ENCODE data around the gene HELZ. TPM values are rescaled to one million over a fixed set of nuclear protein-coding genes. Genes with fewer than 3 reads are reported as not detected.
A peak's percentile ranks its signal among the peaks of the same experiment; 100 is the strongest.

Gene HELZ
- total RNA-seq, 1 donor from 2014 or later: 63.5 TPM

- no peaks in the 10 kb centered on the region for H3K27me3 Mint-ChIP-seq (ENCODE audit: unreplicated experiment)
- peaks cover 24% of the 10 kb centered on the region for H3K4me1 Mint-ChIP-seq (ENCODE audit: unreplicated experiment)
- no peak overlapping the region for H3K27ac Mint-ChIP-seq (ENCODE audit: unreplicated experiment)
- H3K36me3 Mint-ChIP-seq (ENCODE audit: unreplicated experiment): peaks cover 73% of the 10 kb centered on the region
- DNase-seq (ENCODE audit: extremely low spot score, unreplicated experiment): no peak
- peaks cover 16% of the 10 kb centered on the region for H3K9me3 Mint-ChIP-seq (ENCODE audit: unreplicated experiment)
- no peak overlapping the region for H3K4me3 Mint-ChIP-seq (ENCODE audit: unreplicated experiment)
- TF ChIP-seq CTCF (IDR thresholded peaks at IDR 0.05): no peak
Measured at GRCh38 chr17:67111327-67111726, 133.7 kb downstream of the HELZ start.

- peaks cover 70% of the 10 kb centered on the region for H3K36me3 Mint-ChIP-seq (ENCODE audit: unreplicated experiment)
- peaks cover 20% of the 10 kb centered on the region for H3K4me1 Mint-ChIP-seq (ENCODE audit: unreplicated experiment)
- no peak for DNase-seq (ENCODE audit: extremely low spot score, unreplicated experiment)
- H3K27ac Mint-ChIP-seq (ENCODE audit: unreplicated experiment): no peak overlapping the region
- H3K27me3 Mint-ChIP-seq (ENCODE audit: unreplicated experiment): no peaks in the 10 kb centered on the region
- no peak overlapping the region for H3K4me3 Mint-ChIP-seq (ENCODE audit: unreplicated experiment)
- H3K9me3 Mint-ChIP-seq (ENCODE audit: unreplicated experiment): peaks cover 9% of the 10 kb centered on the region
- TF ChIP-seq CTCF (IDR thresholded peaks at IDR 0.05): no peak
Measured at GRCh38 chr17:67110619-67111018, 134.4 kb downstream of the HELZ start.

- no peak overlapping the region for H3K27ac Mint-ChIP-seq (ENCODE audit: unreplicated experiment)
- H3K4me3 Mint-ChIP-seq (ENCODE audit: unreplicated experiment): no peak overlapping the region
- H3K4me1 Mint-ChIP-seq (ENCODE audit: unreplicated experiment): peaks cover 11% of the 10 kb centered on the region
- H3K9me3 Mint-ChIP-seq (ENCODE audit: unreplicated experiment): no peaks in the 10 kb centered on the region
- H3K27me3 Mint-ChIP-seq (ENCODE audit: unreplicated experiment): no peaks in the 10 kb centered on the region
- H3K36me3 Mint-ChIP-seq (ENCODE audit: unreplicated experiment): peaks cover 67% of the 10 kb centered on the region
- no peak for TF ChIP-seq CTCF (IDR thresholded peaks at IDR 0.05)
- DNase-seq (ENCODE audit: extremely low spot score, unreplicated experiment): no peak
Measured at GRCh38 chr17:67109111-67109510, 135.9 kb downstream of the HELZ start.

DNA sequence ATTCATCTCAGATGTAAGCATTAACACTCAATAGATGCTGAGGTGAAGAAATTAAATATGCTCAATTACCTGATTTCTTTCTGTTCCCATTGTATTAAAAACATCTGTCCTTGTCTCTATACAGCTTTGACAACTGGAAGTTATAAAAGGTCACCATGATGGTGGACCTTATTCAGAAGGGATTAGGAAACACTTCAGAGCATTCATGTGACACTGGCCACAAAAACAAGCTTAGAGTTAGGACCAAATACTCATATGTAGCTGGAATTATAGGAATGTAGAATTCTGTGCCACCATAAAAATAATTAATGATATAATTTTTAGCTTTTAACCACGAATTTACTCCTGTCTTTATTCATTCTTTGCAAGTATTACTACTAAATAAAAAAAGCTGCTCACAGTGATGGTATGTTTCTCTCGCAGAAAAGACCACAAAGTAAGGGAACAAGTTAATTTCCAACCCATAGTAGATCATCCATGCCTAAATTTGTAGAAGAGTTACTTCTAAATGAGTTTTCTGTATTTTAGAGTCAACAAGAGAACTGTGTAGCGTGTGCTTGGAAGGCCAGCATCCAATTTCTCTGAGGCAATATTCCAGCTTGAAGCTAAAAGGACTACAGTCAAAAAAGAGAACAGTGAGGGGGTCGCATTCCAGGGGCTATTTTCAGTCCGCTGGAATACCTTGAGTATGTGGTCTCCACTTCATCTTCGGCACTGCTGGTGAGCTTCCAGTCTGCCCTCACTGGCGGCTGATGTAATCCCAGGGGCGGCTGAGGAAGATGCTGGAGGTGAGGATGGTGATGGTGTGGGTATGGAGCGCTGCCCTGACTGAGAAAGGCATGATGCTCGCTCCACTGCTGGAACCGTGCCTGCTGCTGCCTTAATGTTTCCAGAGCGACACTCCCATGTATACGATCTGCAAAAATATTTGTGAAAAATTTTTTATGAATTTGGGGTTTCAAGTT is 136.9 kb downstream of the HELZ start:
- no peak for TF ChIP-seq CTCF (IDR thresholded peaks at IDR 0.05)
- Mint-ChIP-seq H3K27me3 (ENCODE audit: unreplicated experiment) (no peaks in the 10 kb centered on the region), H3K4me3 (ENCODE audit: unreplicated experiment) (no peak overlapping the region), H3K4me1 (ENCODE audit: unreplicated experiment) (peaks cover 18% of the 10 kb centered on the region), H3K9me3 (ENCODE audit: unreplicated experiment) (peaks cover 4% of the 10 kb centered on the region), H3K36me3 (ENCODE audit: unreplicated experiment) (peaks cover 65% of the 10 kb centered on the region), H3K27ac (ENCODE audit: unreplicated experiment) (peak overlapping the region; percentile 28)
- no peak for DNase-seq (ENCODE audit: extremely low spot score, unreplicated experiment)

GRCh38 chr17:67107171-67107570 is 137.8 kb downstream of the HELZ start:
- Mint-ChIP-seq H3K27me3 (ENCODE audit: unreplicated experiment) (no peaks in the 10 kb centered on the region), H3K36me3 (ENCODE audit: unreplicated experiment) (peaks cover 56% of the 10 kb centered on the region), H3K27ac (ENCODE audit: unreplicated experiment) (peak overlapping the region; percentile 31), H3K4me3 (ENCODE audit: unreplicated experiment) (no peak overlapping the region), H3K9me3 (ENCODE audit: unreplicated experiment) (peaks cover 4% of the 10 kb centered on the region), H3K4me1 (ENCODE audit: unreplicated experiment) (peaks cover 27% of the 10 kb centered on the region)
- TF ChIP-seq CTCF (IDR thresholded peaks at IDR 0.05): no peak
- no peak for DNase-seq (ENCODE audit: extremely low spot score, unreplicated experiment)

All from osteocyte (in vitro differentiated cells).